Endothelial cell of umbilical vein (primary cell): Measurements from ENCODE around the gene PODXL2.

ENCODE experiments used
- POLR2A ChIP-seq: IDR thresholded peaks from 2 replicates; pipeline ENCODE4 v1.6.1; 2012; ENCODE audit warnings: low read depth, mild to moderate bottlenecking, control low read depth, low read length
- TF ChIP-seq, protein P1 (sequence below), 2 donors: IDR thresholded peaks; 1 replicate in 1 of 2; 2 replicates in 1 of 2; pipeline ENCODE4 v1.5.1; 2011; ENCODE audit warnings: low read length in 2 of 2, mild to moderate bottlenecking in 2 of 2, moderate library complexity in 2 of 2, control low read depth in 1 of 2, inconsistent platforms in 1 of 2, low read depth in 1 of 2; ENCODE audit not compliant: insufficient read depth in 1 of 2; ENCODE audit errors: extremely low read depth in 1 of 2

DNA sequence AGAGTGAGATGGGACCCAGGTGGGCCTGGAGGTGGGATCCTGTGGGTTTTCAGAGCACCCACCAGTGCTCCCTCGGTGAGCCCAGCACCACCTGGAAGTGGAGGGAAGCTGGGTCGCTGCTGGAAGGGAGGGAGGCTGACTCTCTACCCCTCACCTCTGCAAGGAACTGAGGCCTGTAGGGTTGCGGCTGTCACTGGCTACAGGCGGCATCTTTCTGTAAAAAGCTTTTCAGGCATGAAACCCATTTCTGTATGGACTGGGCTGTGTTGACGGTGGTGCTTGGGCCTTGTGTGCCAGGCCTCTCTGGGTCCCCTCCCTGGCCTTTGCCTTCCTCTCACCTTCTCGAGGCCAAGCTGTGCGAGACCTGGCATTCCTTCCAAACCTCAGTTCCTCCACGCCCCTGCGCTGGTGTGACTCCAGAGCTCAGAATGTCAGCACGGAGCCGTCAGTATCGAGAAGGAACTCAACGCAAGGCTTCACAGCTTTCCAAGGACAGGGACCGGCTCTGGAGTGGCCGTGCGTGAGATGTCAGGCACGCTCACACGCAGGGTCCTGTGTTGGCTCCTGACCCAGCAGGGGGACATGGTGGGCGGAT is 60.4 kb downstream of the PODXL2 start:
- no peak for TF ChIP-seq POLR2A
- TF ChIP-seq, protein P1, sequence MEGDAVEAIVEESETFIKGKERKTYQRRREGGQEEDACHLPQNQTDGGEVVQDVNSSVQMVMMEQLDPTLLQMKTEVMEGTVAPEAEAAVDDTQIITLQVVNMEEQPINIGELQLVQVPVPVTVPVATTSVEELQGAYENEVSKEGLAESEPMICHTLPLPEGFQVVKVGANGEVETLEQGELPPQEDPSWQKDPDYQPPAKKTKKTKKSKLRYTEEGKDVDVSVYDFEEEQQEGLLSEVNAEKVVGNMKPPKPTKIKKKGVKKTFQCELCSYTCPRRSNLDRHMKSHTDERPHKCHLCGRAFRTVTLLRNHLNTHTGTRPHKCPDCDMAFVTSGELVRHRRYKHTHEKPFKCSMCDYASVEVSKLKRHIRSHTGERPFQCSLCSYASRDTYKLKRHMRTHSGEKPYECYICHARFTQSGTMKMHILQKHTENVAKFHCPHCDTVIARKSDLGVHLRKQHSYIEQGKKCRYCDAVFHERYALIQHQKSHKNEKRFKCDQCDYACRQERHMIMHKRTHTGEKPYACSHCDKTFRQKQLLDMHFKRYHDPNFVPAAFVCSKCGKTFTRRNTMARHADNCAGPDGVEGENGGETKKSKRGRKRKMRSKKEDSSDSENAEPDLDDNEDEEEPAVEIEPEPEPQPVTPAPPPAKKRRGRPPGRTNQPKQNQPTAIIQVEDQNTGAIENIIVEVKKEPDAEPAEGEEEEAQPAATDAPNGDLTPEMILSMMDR (IDR thresholded peaks at IDR 0.05; ENCODE audit: extremely low read depth in 1 of 2, insufficient read depth in 1 of 2, low read depth in 1 of 2, low read length in 2 of 2): no peak
